Brain microvascular endothelial cell (primary cell): ENCODE measurements around the gene IFIH1.

Experiments
- DNase-seq: peaks from one replicate; pipeline ENCODE4 v3.0.0-alpha.2; 2020
- H3K27ac ChIP-seq: fragments of 250-450 bp; sonication (Bioruptor Pico); 2 replicates; pipeline ENCODE4 v1.5.1; 2020; ENCODE audit warnings: mild to moderate bottlenecking, moderate library complexity
- H3K27me3 ChIP-seq: fragments of 250-450 bp; sonication (Bioruptor Pico); replicated peaks from 2 replicates; pipeline ENCODE4 v1.5.1; 2020; ENCODE audit warnings: mild to moderate bottlenecking
- H3K36me3 ChIP-seq: fragments of 250-450 bp; sonication (Bioruptor Pico); replicated peaks from 2 replicates; pipeline ENCODE4 v1.5.1; 2020; ENCODE audit warnings: mild to moderate bottlenecking
- H3K4me3 ChIP-seq: 2 replicates; pipeline ENCODE4 v1.5.1; 2011; ENCODE audit warnings: low read depth, mild to moderate bottlenecking, control low read depth, low read length, moderate library complexity
- in situ Hi-C: cut with HindIII; loops from 2 replicates; pipeline ENCODE4 v1.10.0; 2017; ENCODE audit warnings: low sequenced_read_pairs, low pct_ligation_motif_present
- TF ChIP-seq, protein P1 (sequence below): IDR thresholded peaks from 2 replicates; pipeline ENCODE4 v1.5.1; 2011; ENCODE audit warnings: low read depth, mild to moderate bottlenecking, moderate library complexity, low read length, control low read depth, inconsistent platforms; ENCODE audit errors: missing control alignments

IFIH1 gene

DNA sequence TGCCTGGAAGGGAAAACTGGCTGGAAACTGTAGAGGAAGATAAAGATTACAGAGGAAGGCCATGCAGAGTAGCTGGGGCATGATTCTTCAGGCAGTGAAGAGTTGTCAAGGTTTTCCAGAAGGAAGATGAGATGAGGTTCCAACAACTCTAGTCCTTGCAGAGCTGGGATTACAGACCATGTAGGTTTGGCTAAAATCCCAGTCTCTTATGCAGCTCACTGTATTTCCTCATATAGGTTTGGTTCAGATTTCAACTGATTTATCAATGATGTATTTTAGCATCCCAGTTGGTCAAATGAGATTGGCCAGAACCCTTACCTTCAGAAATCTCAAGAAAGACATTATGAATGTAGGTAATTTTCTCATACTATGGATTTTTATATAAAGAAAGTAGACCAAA is 91.6 kb downstream of the IFIH1 start:
- in situ Hi-C loops = no loop called here
- peaks cover 64% of the 10 kb centered on the region for H3K36me3 ChIP-seq
- TF ChIP-seq, protein P1, sequence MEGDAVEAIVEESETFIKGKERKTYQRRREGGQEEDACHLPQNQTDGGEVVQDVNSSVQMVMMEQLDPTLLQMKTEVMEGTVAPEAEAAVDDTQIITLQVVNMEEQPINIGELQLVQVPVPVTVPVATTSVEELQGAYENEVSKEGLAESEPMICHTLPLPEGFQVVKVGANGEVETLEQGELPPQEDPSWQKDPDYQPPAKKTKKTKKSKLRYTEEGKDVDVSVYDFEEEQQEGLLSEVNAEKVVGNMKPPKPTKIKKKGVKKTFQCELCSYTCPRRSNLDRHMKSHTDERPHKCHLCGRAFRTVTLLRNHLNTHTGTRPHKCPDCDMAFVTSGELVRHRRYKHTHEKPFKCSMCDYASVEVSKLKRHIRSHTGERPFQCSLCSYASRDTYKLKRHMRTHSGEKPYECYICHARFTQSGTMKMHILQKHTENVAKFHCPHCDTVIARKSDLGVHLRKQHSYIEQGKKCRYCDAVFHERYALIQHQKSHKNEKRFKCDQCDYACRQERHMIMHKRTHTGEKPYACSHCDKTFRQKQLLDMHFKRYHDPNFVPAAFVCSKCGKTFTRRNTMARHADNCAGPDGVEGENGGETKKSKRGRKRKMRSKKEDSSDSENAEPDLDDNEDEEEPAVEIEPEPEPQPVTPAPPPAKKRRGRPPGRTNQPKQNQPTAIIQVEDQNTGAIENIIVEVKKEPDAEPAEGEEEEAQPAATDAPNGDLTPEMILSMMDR = no peak

DNA sequence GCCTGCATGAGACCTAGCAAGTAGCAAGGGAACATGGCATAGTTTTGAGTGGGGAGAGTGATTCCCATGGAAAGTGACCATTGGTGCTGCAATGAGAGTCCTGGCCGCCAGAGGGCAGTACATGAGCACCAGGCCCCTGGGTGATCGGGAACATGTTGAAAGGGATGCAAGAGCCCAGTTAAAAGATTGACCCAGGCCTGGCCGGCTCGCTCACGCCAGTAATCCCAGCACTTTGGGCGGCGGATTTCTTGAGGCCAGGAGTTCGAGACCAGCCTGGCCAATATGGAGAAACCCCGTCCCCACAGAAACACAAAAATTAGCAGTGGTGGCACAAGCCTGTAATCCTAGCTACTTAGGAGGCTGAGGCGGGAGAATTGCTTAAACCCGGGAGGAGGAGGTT is 97.4 kb downstream of the IFIH1 start:
- TF ChIP-seq, protein P1 = peak; percentile 96
- DNase-seq = peak; percentile 57

More for the DNA sequence above, 91.6 kb downstream of the IFIH1 start:
- Histone ChIP-seq H3K27ac (no peak overlapping the region), H3K27me3 (no peaks in the 10 kb centered on the region), H3K4me3 (no peak overlapping the region)
- DNase-seq = no peak

DNA sequence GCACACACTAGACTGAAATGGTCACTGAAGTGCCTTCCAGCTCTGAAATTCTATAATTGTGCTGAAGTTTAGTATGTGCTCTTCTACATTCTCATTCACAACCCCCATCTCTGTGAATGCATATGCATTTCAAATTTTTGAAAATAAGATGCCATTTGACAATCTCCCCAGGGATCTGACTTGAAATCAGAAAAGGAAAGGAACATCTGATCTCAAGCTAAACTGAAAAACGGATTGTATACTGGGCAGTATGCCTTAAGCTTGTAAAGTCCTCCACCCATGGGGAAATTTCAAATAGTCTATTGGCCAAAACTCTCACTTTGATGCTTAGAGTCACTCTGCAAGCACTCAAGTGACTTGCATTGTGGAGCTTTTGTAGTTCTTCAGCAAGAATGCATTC is 98.1 kb downstream of the IFIH1 start:
- no peak overlapping the region for H3K27ac ChIP-seq
- in situ Hi-C loops = no loop called here
- TF ChIP-seq, protein P1 = no peak
- H3K27me3 ChIP-seq = no peaks in the 10 kb centered on the region
- no peak overlapping the region for H3K4me3 ChIP-seq
- no peak for DNase-seq
- peaks cover 84% of the 10 kb centered on the region for H3K36me3 ChIP-seq

More for the DNA sequence above, 97.4 kb downstream of the IFIH1 start:
- in situ Hi-C loops = no loop called here
- no peak overlapping the region for H3K27ac ChIP-seq
- no peaks in the 10 kb centered on the region for H3K27me3 ChIP-seq
- H3K36me3 ChIP-seq = peaks cover 82% of the 10 kb centered on the region
- H3K4me3 ChIP-seq = no peak overlapping the region

DNA sequence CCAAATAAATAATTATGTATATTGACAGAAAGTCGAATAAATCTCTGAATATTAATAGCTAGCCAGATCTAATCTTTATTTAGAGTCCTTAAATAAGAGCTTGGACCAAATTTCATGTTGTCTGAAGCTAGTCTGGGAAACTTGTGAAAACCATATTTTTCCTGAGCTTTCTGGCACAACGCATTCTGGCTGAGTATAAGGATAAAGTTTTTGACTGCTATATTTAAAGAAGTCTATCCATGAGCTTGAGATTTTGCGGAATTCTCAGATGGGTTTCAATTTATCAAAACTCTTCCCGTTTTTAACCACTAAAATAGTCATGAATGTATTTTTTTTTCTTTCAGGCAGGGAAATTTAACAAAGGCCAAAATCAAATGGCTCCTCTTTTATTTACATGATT is 99.1 kb downstream of the IFIH1 start:
- Histone ChIP-seq H3K27me3 (no peaks in the 10 kb centered on the region), H3K4me3 (no peak overlapping the region), H3K36me3 (peaks cover 85% of the 10 kb centered on the region), H3K27ac (no peak overlapping the region)
- TF ChIP-seq, protein P1 = no peak
- no peak for DNase-seq
- in situ Hi-C loops = no loop called here

DNA sequence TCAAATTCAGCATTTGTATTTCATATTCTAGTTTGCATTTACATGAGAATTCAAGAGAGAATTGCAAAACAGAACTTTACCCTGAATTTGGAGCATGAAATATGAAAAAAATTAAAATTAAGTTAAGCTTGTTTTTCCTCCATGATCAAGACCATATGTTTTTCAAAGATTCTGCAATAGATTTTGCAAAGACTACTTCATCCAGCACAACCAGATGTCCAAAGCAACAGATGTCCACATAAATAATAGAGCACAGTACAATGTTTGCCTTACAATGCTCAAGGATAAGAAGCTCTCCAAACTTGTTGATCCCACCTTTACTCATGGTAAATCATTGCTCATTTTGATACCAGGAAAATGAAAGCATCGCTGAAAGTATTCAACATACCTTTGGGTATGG is 100.9 kb downstream of the IFIH1 start:
- no peaks in the 10 kb centered on the region for H3K27me3 ChIP-seq
- no peak overlapping the region for H3K27ac ChIP-seq
- no peak for DNase-seq
- in situ Hi-C loops = no loop called here
- peaks cover 85% of the 10 kb centered on the region for H3K36me3 ChIP-seq
- TF ChIP-seq, protein P1 = no peak
- H3K4me3 ChIP-seq = no peak overlapping the region
